ENCODE results near the gene PYCARD. TPM values are rescaled to one million over a fixed set of nuclear protein-coding genes. Genes with fewer than 3 reads are reported as not detected.

The PYCARD gene
- total and polyA plus RNA-seq, 10 of the 15 experiments (the other 5 are each of a cell fraction or from before 2014, with no cell fraction given), result 5.1 to 106 (median 45.9) TPM

DNA sequence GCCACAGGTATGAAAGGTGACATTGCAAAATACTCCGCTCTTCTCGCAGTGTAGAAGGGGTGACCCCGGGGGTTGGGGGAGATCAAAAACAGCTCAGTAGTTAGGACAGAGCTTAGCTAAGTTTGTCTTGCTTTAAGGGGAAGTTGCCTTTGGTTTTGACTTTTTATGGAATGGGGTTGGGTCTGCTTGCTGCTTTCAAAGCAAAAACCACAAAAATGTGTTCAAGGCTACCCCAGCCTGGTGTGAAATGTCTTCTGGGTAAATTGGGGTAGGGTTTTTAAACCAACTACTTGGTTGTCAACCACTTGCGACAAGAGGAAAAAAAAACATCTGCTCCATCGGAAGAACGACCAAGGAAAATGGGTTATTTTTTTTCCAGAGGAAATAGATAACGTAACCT lies 16.4 kb downstream of the PYCARD start:
- ATAC-seq (no peak), FAIRE-seq (no peak), DNase-seq (ENCODE audit: low read depth, low spot score) (no peak)
- in situ Hi-C loops (cut with MboI) (no loop called here), intact Hi-C loops (cut with micrococcal nuclease; ENCODE audit: unreplicated experiment) (loop anchor here (10.0 kb wide), 1 partner anchor 689 kb away; the partner anchor contains the start of gene ZNF267)
- Histone ChIP-seq H3K4me2 (ENCODE audit: control insufficient read depth, insufficient read depth) (no peak overlapping the region), H3K9ac (ENCODE audit: control insufficient read depth, insufficient read depth, low read length) (no peak overlapping the region), H3K27ac (ENCODE audit: control insufficient read depth, insufficient read depth) (no peak overlapping the region), H4K20me1 (ENCODE audit: control insufficient read depth, insufficient read depth) (peaks cover 24% of the 10 kb centered on the region), H3K9me3 (replicated peaks; ENCODE audit: control insufficient read depth, insufficient read depth, low read length) (no peaks in the 10 kb centered on the region), H2AFZ (ENCODE audit: control insufficient read depth, low read depth, low read length) (no peak overlapping the region), H3K4me1 (ENCODE audit: control insufficient read depth, insufficient read depth, low read length) (no peaks in the 10 kb centered on the region; the same call in 1 of the 2 replicates), H3K79me2 (ENCODE audit: control insufficient read depth, insufficient read depth, low read length) (peaks cover 73% of the 10 kb centered on the region), H3K4me3 (no peak overlapping the region; the same call in 1 of the 2 replicates), H3K36me3 (ENCODE audit: control insufficient read depth in 2 of 2, insufficient read depth in 2 of 2, low read length in 1 of 2) (peaks cover 40 to 66% of the 10 kb centered on the region in 2 experiments), H3K27me3 (replicated peaks in 1 of 2; ENCODE audit: control insufficient read depth in 2 of 2, insufficient read depth in 2 of 2, low read length in 1 of 2) (no peaks in the 10 kb centered on the region)
- ChIA-PET CTCF (interaction anchor here (1.4 kb wide), 1 partner anchor 44 kb away, joined by 3 read pairs; no protein-coding TSS in a partner anchor), SMC1A (ENCODE audit: uncharacterized antibody, unreplicated experiment) (interaction anchor here (0.9 kb wide), 1 partner anchor 11 kb away, joined by 3 read pairs; no protein-coding TSS in a partner anchor), POLR2A (interaction anchor here (1.8 kb wide), 1 partner anchor 12 kb away, joined by 6 read pairs; no protein-coding TSS in a partner anchor), RAD21 (ENCODE audit: unreplicated experiment) (interaction anchor here (2.1 kb wide), 1 partner anchor 16 kb away, joined by 8 read pairs; the partner anchor contains the start of gene PYCARD)
- TF ChIP-seq CBX3 (IDR thresholded peaks at IDR 0.05; ENCODE audit: borderline replicate concordance, low read depth) (no peak), CHD1 (IDR thresholded peaks at IDR 0.05; ENCODE audit: low read depth, low read length) (no peak), SRF (IDR thresholded peaks at IDR 0.05; ENCODE audit: low read depth in 2 of 2, low read length in 2 of 2) (no peak)
- TF ChIP-seq, protein P1, sequence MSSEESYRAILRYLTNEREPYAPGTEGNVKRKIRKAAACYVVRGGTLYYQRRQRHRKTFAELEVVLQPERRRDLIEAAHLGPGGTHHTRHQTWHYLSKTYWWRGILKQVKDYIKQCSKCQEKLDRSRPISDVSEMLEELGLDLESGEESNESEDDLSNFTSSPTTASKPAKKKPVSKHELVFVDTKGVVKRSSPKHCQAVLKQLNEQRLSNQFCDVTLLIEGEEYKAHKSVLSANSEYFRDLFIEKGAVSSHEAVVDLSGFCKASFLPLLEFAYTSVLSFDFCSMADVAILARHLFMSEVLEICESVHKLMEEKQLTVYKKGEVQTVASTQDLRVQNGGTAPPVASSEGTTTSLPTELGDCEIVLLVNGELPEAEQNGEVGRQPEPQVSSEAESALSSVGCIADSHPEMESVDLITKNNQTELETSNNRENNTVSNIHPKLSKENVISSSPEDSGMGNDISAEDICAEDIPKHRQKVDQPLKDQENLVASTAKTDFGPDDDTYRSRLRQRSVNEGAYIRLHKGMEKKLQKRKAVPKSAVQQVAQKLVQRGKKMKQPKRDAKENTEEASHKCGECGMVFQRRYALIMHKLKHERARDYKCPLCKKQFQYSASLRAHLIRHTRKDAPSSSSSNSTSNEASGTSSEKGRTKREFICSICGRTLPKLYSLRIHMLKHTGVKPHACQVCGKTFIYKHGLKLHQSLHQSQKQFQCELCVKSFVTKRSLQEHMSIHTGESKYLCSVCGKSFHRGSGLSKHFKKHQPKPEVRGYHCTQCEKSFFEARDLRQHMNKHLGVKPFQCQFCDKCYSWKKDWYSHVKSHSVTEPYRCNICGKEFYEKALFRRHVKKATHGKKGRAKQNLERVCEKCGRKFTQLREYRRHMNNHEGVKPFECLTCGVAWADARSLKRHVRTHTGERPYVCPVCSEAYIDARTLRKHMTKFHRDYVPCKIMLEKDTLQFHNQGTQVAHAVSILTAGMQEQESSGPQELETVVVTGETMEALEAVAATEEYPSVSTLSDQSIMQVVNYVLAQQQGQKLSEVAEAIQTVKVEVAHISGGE (CRISPR knock-in tag; IDR thresholded peaks at IDR 0.05), result no peak
- WGBS (ENCODE audit: insufficient coverage, insufficient replicate concordance, low lambda C conversion rate, missing lambda C conversion rate), result 96% methylated on average over 7 of the region's 7 CpGs
- no TSS peak for BruUV-seq (replicated peaks)
